Activated CD4-positive, alpha-beta T cell treated with anti-CD3 and anti-CD28 coated beads, Interleukin-2, Interleukin-6, amounts not matched to agents 100 ng/mL and 50 ng/mL, durations not matched to agents 16 hours and 8 hours (primary cell): Measurements from ENCODE around the gene BET1.

Experiments
- DNase-seq: peaks from one replicate; pipeline ENCODE4 v3.0.0-alpha.2; 2020

Gene BET1

GRCh38 chr7:94011714-94012353 lies 7.7 kb upstream of the BET1 start:
- no peak for DNase-seq

GRCh38 chr7:94008537-94008936 lies 4.4 kb upstream of the BET1 start:
- no peak for DNase-seq

- DNase-seq = no peak
Observed at GRCh38 chr7:94005753-94006152, 1.6 kb upstream of the BET1 start.

- no peak for DNase-seq
Observed at GRCh38 chr7:94003446-94004023, 620 bp downstream of the BET1 start.

- no peak for DNase-seq
Observed at GRCh38 chr7:94001396-94001795, 2.8 kb downstream of the BET1 start.

GRCh38 chr7:93997868-93998267 lies 6.3 kb downstream of the BET1 start:
- DNase-seq = no peak

GRCh38 chr7:93992421-93993110 lies 11.6 kb downstream of the BET1 start:
- DNase-seq = no peak

GRCh38 chr7:93987297-93987696 lies 16.9 kb downstream of the BET1 start:
- no peak for DNase-seq

- DNase-seq = no peak
Observed at GRCh38 chr7:93985101-93985500, 19.1 kb downstream of the BET1 start.

GRCh38 chr7:93984024-93984423 lies 20.1 kb downstream of the BET1 start:
- DNase-seq = no peak

GRCh38 chr7:93981480-93981874 lies 22.7 kb downstream of the BET1 start:
- no peak for DNase-seq

GRCh38 chr7:93980744-93981479 lies 23.2 kb downstream of the BET1 start:
- DNase-seq = no peak

- DNase-seq = no peak
Observed at GRCh38 chr7:93977211-93977950, 26.8 kb downstream of the BET1 start.

GRCh38 chr7:93973134-93973533 lies 31.0 kb downstream of the BET1 start:
- no peak for DNase-seq

GRCh38 chr7:93972029-93972725 lies 32.0 kb downstream of the BET1 start:
- no peak for DNase-seq

- DNase-seq = no peak
Observed at GRCh38 chr7:93968911-93969620, 35.1 kb downstream of the BET1 start.

GRCh38 chr7:93964813-93965212 lies 39.3 kb downstream of the BET1 start:
- DNase-seq = no peak

- no peak for DNase-seq
Observed at GRCh38 chr7:93964262-93964661, 39.9 kb downstream of the BET1 start.

- no peak for DNase-seq
Observed at GRCh38 chr7:93960986-93961385, 43.2 kb downstream of the BET1 start.

GRCh38 chr7:93958651-93959050 lies 45.5 kb downstream of the BET1 start:
- no peak for DNase-seq

GRCh38 chr7:93958216-93958615 lies 45.9 kb downstream of the BET1 start:
- DNase-seq = no peak

GRCh38 chr7:93957767-93958166 lies 46.4 kb downstream of the BET1 start:
- no peak for DNase-seq
